ENCODE measurements around the gene SORBS2.

- TF ChIP-seq CSDC2 (CRISPR knock-in tag; IDR thresholded peaks at IDR 0.05) = no peak
- TF ChIP-seq ZFP3 (CRISPR knock-in tag; IDR thresholded peaks at IDR 0.05) = no peak
- TF ChIP-seq PATZ1 (CRISPR knock-in tag; IDR thresholded peaks at IDR 0.05; ENCODE audit: borderline replicate concordance) = no peak
- TF ChIP-seq ZC3H10 (CRISPR knock-in tag; IDR thresholded peaks at IDR 0.05) = no peak
- TF ChIP-seq BACH2 (CRISPR knock-in tag; IDR thresholded peaks at IDR 0.05; ENCODE audit: borderline replicate concordance) = no peak
- TF ChIP-seq ZNF8 (CRISPR knock-in tag; IDR thresholded peaks at IDR 0.05) = no peak
- TF ChIP-seq TOX (CRISPR knock-in tag; IDR thresholded peaks at IDR 0.05; ENCODE audit: borderline replicate concordance) = no peak
- no peak for TF ChIP-seq ZFP30 (CRISPR knock-in tag; IDR thresholded peaks at IDR 0.05)
These were observed 75.1 kb downstream of the SORBS2 start for GRCh38 chr4:185736882-185737281.

Measured in SK-N-SH treated with all-trans-retinoic acid at 6 μM for 48 hours (cell line).